NB4 (cell line): ENCODE measurements around the gene PATJ.

Experiments used
- POLR2A ChIP-seq: IDR thresholded peaks from 2 replicates; pipeline ENCODE4 v1.6.1; 2011; ENCODE audit warnings: mild to moderate bottlenecking; ENCODE audit not compliant: insufficient read length; ENCODE audit errors: extremely low read depth
- TF ChIP-seq, protein P1 (sequence below): IDR thresholded peaks from one replicate; pipeline ENCODE4 v1.5.1; 2012; ENCODE audit warnings: low read depth, low read length
- TF ChIP-seq, protein P2 (sequence below): IDR thresholded peaks from 2 replicates; pipeline ENCODE4 v1.6.1; 2011; ENCODE audit warnings: low read depth, low read length

DNA sequence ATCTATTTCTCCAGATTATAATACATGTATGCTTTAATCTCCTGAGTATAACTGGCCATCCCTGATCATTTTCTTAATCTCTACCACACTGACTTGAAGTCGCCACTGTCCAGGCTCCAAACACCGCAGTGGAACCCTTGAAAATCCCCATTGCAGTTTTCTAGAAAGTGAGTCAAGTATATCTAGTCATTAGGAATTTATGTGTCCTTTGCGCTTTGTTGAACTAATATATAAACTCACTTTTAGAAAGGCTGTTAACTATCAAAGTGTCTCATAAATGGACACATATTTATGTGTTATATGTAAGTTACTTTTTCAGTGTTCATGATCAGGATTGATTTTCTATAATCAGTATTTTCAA, 211.5 kb downstream of the PATJ start:
- TF ChIP-seq, protein P1, sequence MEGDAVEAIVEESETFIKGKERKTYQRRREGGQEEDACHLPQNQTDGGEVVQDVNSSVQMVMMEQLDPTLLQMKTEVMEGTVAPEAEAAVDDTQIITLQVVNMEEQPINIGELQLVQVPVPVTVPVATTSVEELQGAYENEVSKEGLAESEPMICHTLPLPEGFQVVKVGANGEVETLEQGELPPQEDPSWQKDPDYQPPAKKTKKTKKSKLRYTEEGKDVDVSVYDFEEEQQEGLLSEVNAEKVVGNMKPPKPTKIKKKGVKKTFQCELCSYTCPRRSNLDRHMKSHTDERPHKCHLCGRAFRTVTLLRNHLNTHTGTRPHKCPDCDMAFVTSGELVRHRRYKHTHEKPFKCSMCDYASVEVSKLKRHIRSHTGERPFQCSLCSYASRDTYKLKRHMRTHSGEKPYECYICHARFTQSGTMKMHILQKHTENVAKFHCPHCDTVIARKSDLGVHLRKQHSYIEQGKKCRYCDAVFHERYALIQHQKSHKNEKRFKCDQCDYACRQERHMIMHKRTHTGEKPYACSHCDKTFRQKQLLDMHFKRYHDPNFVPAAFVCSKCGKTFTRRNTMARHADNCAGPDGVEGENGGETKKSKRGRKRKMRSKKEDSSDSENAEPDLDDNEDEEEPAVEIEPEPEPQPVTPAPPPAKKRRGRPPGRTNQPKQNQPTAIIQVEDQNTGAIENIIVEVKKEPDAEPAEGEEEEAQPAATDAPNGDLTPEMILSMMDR, result no peak
- no peak for TF ChIP-seq POLR2A
- TF ChIP-seq, protein P2, sequence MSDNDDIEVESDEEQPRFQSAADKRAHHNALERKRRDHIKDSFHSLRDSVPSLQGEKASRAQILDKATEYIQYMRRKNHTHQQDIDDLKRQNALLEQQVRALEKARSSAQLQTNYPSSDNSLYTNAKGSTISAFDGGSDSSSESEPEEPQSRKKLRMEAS, result no peak
